H9 (cell line): Measurements from ENCODE around the gene UCKL1. TPM values are rescaled to one million over a fixed set of nuclear protein-coding genes. Genes with fewer than 3 reads are reported as not detected.

Source experiments
- DNase-seq: peaks from one replicate; pipeline ENCODE4 v3.0.0-alpha.2; 2017
- H2AFZ ChIP-seq: one replicate; pipeline ENCODE4 v1.6.1; 2013; ENCODE audit warnings: mild to moderate bottlenecking, low read length, control low read depth, moderate library complexity
- H2AK5ac ChIP-seq: 2 replicates; pipeline ENCODE4 v1.6.1; 2013; ENCODE audit warnings: low read length, control low read depth, mixed read lengths; ENCODE audit not compliant: insufficient read length
- H2BK120ac ChIP-seq: one replicate; pipeline ENCODE4 v1.6.1; 2013; ENCODE audit warnings: low read depth, mild to moderate bottlenecking, low read length, control low read depth, inconsistent platforms; ENCODE audit not compliant: poor library complexity, severe bottlenecking
- H2BK12ac ChIP-seq: 2 replicates; pipeline ENCODE4 v1.6.1; 2013; ENCODE audit warnings: low read length, control low read depth, mixed read lengths, low read depth; ENCODE audit not compliant: insufficient read length
- H2BK15ac ChIP-seq: 2 replicates; pipeline ENCODE4 v1.6.1; 2013; ENCODE audit warnings: low read depth, low read length, control low read depth
- H2BK20ac ChIP-seq: one replicate; pipeline ENCODE4 v1.6.1; 2013; ENCODE audit warnings: low read depth, mild to moderate bottlenecking, low read length, control low read depth, inconsistent platforms; ENCODE audit not compliant: poor library complexity, severe bottlenecking
- H2BK5ac ChIP-seq: 2 replicates; pipeline ENCODE4 v1.6.1; 2013; ENCODE audit warnings: low read length, control low read depth, mixed read lengths; ENCODE audit not compliant: insufficient read length
- H3K14ac ChIP-seq: 2 replicates; pipeline ENCODE4 v1.6.1; 2013; ENCODE audit warnings: low read length, control low read depth; ENCODE audit not compliant: insufficient read depth
- H3K18ac ChIP-seq: 2 replicates; pipeline ENCODE4 v1.6.1; 2013; ENCODE audit warnings: low read depth, mild to moderate bottlenecking, mixed read lengths, low read length, control low read depth; ENCODE audit not compliant: insufficient read length
- H3K23ac ChIP-seq: 2 replicates; pipeline ENCODE4 v1.6.1; 2013; ENCODE audit warnings: low read length, control low read depth, mixed read lengths, low read depth; ENCODE audit not compliant: insufficient read length
- H3K23me2 ChIP-seq: 2 replicates; pipeline ENCODE4 v1.6.1; 2013; ENCODE audit warnings: low read depth, mild to moderate bottlenecking, mixed read lengths, low read length, control low read depth; ENCODE audit not compliant: insufficient read length, poor library complexity, severe bottlenecking
- H3K27ac ChIP-seq: 2 replicates; pipeline ENCODE4 v1.5.1; 2013; ENCODE audit warnings: low read length, control low read depth, mixed read lengths, low read depth; ENCODE audit not compliant: insufficient read length
- H3K27me3 ChIP-seq: 2 replicates; pipeline ENCODE4 v1.6.1; 2013; ENCODE audit warnings: low read length, control low read depth, inconsistent platforms; ENCODE audit not compliant: insufficient read depth
- H3K4ac ChIP-seq: 2 replicates; pipeline ENCODE4 v1.6.1; 2013; ENCODE audit warnings: low read depth, mild to moderate bottlenecking, control low read depth, inconsistent platforms, low read length, moderate library complexity
- H3K4me1 ChIP-seq: 2 replicates; pipeline ENCODE4 v1.6.1; 2013; ENCODE audit warnings: low read length, control low read depth, inconsistent platforms; ENCODE audit not compliant: insufficient read depth
- H3K4me2 ChIP-seq: 2 replicates; pipeline ENCODE4 v1.6.1; 2013; ENCODE audit warnings: low read length, control low read depth, mixed read lengths; ENCODE audit not compliant: insufficient read length, insufficient read depth
- H3K56ac ChIP-seq: 2 replicates; pipeline ENCODE4 v1.6.1; 2013; ENCODE audit warnings: low read depth, mild to moderate bottlenecking, mixed read lengths, low read length, control low read depth; ENCODE audit not compliant: insufficient read length
- H3K79me1 ChIP-seq: 2 replicates; pipeline ENCODE4 v1.6.1; 2013; ENCODE audit warnings: low read depth, mild to moderate bottlenecking, moderate library complexity, low read length, control low read depth, inconsistent platforms; ENCODE audit not compliant: insufficient read depth, poor library complexity, severe bottlenecking
- H3K79me2 ChIP-seq: 2 replicates; pipeline ENCODE4 v1.6.1; 2013; ENCODE audit warnings: low read length, control low read depth, inconsistent platforms; ENCODE audit not compliant: insufficient read depth
- H3K9ac ChIP-seq: 2 replicates; pipeline ENCODE4 v1.6.1; 2013; ENCODE audit warnings: low read length, control low read depth, mixed read lengths; ENCODE audit not compliant: insufficient read length; ENCODE audit errors: extremely low read depth
- H3K9me3 ChIP-seq: one replicate; pipeline ENCODE4 v1.6.1; 2013; ENCODE audit warnings: low read depth, low read length, inconsistent platforms; ENCODE audit not compliant: control insufficient read depth
- H3T11ph ChIP-seq: one replicate; pipeline ENCODE4 v1.6.1; 2013; ENCODE audit warnings: mild to moderate bottlenecking, low read length, control low read depth, inconsistent platforms
- H4K20me1 ChIP-seq: one replicate; pipeline ENCODE4 v1.6.1; 2013; ENCODE audit not compliant: control insufficient read depth, insufficient read length, insufficient read depth
- H4K5ac ChIP-seq: 2 replicates; pipeline ENCODE4 v1.6.1; 2013; ENCODE audit warnings: low read depth, mild to moderate bottlenecking, mixed read lengths, low read length, control low read depth; ENCODE audit not compliant: insufficient read length
- H4K8ac ChIP-seq: replicated peaks from 2 replicates; pipeline ENCODE4 v1.6.1; 2013; ENCODE audit warnings: low read length, control low read depth, mixed read lengths, low read depth; ENCODE audit not compliant: insufficient read length
- H4K91ac ChIP-seq: 2 replicates; pipeline ENCODE4 v1.6.1; 2013; ENCODE audit warnings: low read depth, mild to moderate bottlenecking, moderate library complexity, mixed read lengths, low read length, control low read depth; ENCODE audit not compliant: insufficient read length
- H3K27ac Mint-ChIP-seq, 3 experiments: 2 replicates in 2 of 3; 3 replicates in 1 of 3; pipeline ENCODE4 v1.8.0; 2020 to 2021; ENCODE audit warnings: mixed read lengths in 3 of 3, mild to moderate bottlenecking in 1 of 3, moderate library complexity in 1 of 3
- H3K27me3 Mint-ChIP-seq: 2 replicates; pipeline ENCODE4 v1.8.0; 2021; ENCODE audit warnings: low read depth, mild to moderate bottlenecking, moderate library complexity, mixed read lengths
- H3K36me3 Mint-ChIP-seq, 3 experiments: 2 replicates in 2 of 3; 3 replicates in 1 of 3; pipeline ENCODE4 v1.8.0; 2020 to 2021; ENCODE audit warnings: low read depth in 3 of 3, mixed read lengths in 3 of 3; ENCODE audit not compliant: insufficient read depth in 1 of 3
- H3K4me1 Mint-ChIP-seq, 2 experiments: 2 replicates each; pipeline ENCODE4 v1.8.0; 2020; ENCODE audit warnings: mixed read lengths in 2 of 2
- H3K4me3 Mint-ChIP-seq, 2 experiments: 2 replicates in 1 of 2; 3 replicates in 1 of 2; pipeline ENCODE4 v1.8.0; 2020 to 2021; ENCODE audit warnings: mild to moderate bottlenecking in 2 of 2, mixed read lengths in 2 of 2, moderate library complexity in 1 of 2
- H3K9me3 Mint-ChIP-seq, 2 experiments: 2 replicates in 1 of 2; 3 replicates in 1 of 2; pipeline ENCODE4 v1.8.0; 2020; ENCODE audit warnings: mild to moderate bottlenecking in 2 of 2, mixed read lengths in 2 of 2, moderate library complexity in 1 of 2
- CTCF ChIP-seq: fragments of 200-600 bp; sonication (generic); conservative IDR thresholded peaks from 3 replicates; pipeline ENCODE4 v1.8.0; 2021; ENCODE audit warnings: antibody characterized with exemption, mild to moderate bottlenecking
- WGBS: extraction: QIAGEN DNeasy Blood & Tissue Kit; methylation state at CpG from one replicate; pipeline ENCODE4 v1.1.7; 2013; ENCODE audit warnings: missing lambda C conversion rate, low lambda C conversion rate, mixed read lengths; ENCODE audit not compliant: insufficient read length; ENCODE audit errors: extremely low coverage; 5-methylcytosine and 5-hydroxymethylcytosine counted together
- total RNA-seq: library from RNA; stranded (reverse); gene quantifications from 2 replicates; pipeline ENCODE4 v1.2.1, GENCODE V29; 2021

UCKL1 gene
- total RNA-seq, 1 experiment from 2014 or later = 40.9 TPM

GRCh38 chr20:64005394-64005793 is 49.2 kb upstream of the UCKL1 start:
- no peak overlapping the region for H4K8ac ChIP-seq
- H3K4me2 ChIP-seq = no peak overlapping the region
- no peak overlapping the region for H3K18ac ChIP-seq
- H3K79me2 ChIP-seq = no peaks in the 10 kb centered on the region
- H3K14ac ChIP-seq = no peak overlapping the region
- Mint-ChIP-seq H3K4me3 (no peak overlapping the region), H3K27me3 (no peaks in the 10 kb centered on the region), H3K36me3 (peaks cover 26 to 82% (median 72%) of the 10 kb centered on the region in 3 experiments), H3K27ac (no peak overlapping the region), H3K4me1 (no peaks in the 10 kb centered on the region), H3K9me3 (peaks cover 4 to 5% of the 10 kb centered on the region in 2 experiments; a peak in 2 of 5 replicates)
- no peak overlapping the region for H2BK12ac ChIP-seq
- no peak overlapping the region for H4K5ac ChIP-seq
- H3K27me3 ChIP-seq = no peaks in the 10 kb centered on the region
- H2BK120ac ChIP-seq = no peak overlapping the region
- H3K23me2 ChIP-seq = no peaks in the 10 kb centered on the region
- WGBS = no CpG with 5 or more reads among the region's 6 CpGs
- no peaks in the 10 kb centered on the region for H4K20me1 ChIP-seq
- no peaks in the 10 kb centered on the region for H3K4me1 ChIP-seq
- no peak overlapping the region for H2AFZ ChIP-seq
- no peak for DNase-seq
- no peak for TF ChIP-seq CTCF
- no peak overlapping the region for H3K23ac ChIP-seq
- no peak overlapping the region for H3K4ac ChIP-seq
- H4K91ac ChIP-seq = no peak overlapping the region
- no peak overlapping the region for H3K27ac ChIP-seq
- no peaks in the 10 kb centered on the region for H3K9me3 ChIP-seq
- H2BK15ac ChIP-seq = no peak overlapping the region
- peaks cover 4% of the 10 kb centered on the region for H3K79me1 ChIP-seq
- H3T11ph ChIP-seq = no peak overlapping the region
- H3K56ac ChIP-seq = no peak overlapping the region
- H3K9ac ChIP-seq = no peak overlapping the region
- H2BK20ac ChIP-seq = no peak overlapping the region
- no peak overlapping the region for H2BK5ac ChIP-seq
- no peak overlapping the region for H2AK5ac ChIP-seq
